ENCODE data around the gene RC3H1.
"Not testable (repeated sequence)": the region's sequence is repeated elsewhere in the genome, so short reads cannot be mapped to it uniquely, and the experiment has no call there.

RC3H1 gene, protein sequence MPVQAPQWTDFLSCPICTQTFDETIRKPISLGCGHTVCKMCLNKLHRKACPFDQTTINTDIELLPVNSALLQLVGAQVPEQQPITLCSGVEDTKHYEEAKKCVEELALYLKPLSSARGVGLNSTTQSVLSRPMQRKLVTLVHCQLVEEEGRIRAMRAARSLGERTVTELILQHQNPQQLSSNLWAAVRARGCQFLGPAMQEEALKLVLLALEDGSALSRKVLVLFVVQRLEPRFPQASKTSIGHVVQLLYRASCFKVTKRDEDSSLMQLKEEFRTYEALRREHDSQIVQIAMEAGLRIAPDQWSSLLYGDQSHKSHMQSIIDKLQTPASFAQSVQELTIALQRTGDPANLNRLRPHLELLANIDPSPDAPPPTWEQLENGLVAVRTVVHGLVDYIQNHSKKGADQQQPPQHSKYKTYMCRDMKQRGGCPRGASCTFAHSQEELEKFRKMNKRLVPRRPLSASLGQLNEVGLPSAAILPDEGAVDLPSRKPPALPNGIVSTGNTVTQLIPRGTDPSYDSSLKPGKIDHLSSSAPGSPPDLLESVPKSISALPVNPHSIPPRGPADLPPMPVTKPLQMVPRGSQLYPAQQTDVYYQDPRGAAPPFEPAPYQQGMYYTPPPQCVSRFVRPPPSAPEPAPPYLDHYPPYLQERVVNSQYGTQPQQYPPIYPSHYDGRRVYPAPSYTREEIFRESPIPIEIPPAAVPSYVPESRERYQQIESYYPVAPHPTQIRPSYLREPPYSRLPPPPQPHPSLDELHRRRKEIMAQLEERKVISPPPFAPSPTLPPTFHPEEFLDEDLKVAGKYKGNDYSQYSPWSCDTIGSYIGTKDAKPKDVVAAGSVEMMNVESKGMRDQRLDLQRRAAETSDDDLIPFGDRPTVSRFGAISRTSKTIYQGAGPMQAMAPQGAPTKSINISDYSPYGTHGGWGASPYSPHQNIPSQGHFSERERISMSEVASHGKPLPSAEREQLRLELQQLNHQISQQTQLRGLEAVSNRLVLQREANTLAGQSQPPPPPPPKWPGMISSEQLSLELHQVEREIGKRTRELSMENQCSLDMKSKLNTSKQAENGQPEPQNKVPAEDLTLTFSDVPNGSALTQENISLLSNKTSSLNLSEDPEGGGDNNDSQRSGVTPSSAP

DNA sequence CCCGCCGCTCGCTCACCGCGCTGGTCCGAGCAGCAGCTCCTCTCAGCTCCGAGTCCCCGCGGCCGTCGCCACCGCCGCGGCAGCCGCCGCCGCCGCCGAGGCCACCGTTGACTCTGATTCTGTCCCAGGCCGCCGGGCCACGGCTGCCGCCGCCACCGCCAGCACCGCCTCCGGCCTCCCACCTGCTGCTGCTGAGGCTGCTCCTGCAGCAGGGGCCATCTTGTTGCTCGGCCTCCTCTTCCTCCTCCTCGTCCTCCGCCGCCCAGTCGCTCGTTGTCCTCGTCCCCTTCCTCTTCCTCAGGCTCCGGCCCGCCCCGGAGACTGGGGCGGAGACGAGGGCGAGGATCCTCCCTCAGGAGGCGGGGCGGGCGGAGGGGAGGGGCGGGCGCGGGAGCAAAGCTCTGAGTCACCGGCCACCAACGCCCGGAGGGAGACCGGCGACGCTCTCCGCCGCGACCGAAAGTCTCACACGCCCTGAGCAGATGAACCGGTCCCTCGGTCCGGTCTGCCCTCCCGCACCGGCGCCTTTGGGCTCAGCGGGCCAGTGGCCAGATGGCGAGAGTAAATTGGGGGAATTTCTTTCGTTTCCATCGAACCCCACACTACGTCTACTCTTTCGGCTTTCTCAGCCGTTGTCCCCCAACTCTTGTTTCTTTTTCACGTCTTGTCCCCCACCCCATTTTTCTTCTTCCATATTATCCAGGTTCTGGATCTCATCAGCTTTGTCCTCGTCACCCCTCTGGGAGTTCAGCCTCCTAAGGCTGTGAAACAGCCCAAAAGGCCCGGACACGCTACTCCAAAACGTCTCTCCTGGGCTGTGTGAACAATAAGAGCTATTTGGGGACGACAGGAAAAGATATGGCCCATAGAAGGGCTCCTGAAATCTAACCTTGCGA is at the start of gene RC3H1:
Gene RC3H1 (minus strand): TSS at position 278 of the 896 bp plus-strand sequence. CDS start 29,372 bp downstream, outside the sequence.
- DNase-seq (ENCODE audit: low read depth in 2 of 2): peak; percentile 83 to 86

GRCh38 chr1:174070614-174071013 is 48.5 kb upstream of the RC3H1 start:
- DNase-seq (ENCODE audit: low read depth in 2 of 2): no peak

DNA sequence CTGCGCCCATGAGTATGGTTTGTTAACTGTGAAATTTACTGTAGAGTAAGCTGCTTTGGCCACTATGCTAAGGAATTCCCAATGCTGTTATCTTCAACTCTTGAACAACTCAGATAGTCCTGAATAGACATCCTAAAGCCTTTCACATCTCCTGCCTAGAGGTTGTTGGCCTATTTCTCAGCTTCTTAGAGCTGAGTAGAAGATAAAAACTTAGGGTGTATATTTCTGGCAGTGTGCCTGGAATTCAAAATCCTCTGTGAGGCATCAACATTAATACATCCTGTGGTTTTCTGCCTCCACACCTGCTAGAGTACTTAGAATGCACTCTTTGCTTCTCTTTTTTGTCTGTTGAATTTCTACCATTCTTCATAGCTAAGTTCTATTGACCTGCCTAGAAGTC is 45.8 kb upstream of the RC3H1 start:
- DNase-seq (ENCODE audit: low read depth in 2 of 2): no peak

GRCh38 chr1:174060090-174060489 is 37.9 kb upstream of the RC3H1 start:
- no peak for DNase-seq (ENCODE audit: low read depth in 2 of 2)

- no peak for DNase-seq (ENCODE audit: low read depth in 2 of 2)
These were observed 36.5 kb upstream of the RC3H1 start for GRCh38 chr1:174058624-174059023.

DNA sequence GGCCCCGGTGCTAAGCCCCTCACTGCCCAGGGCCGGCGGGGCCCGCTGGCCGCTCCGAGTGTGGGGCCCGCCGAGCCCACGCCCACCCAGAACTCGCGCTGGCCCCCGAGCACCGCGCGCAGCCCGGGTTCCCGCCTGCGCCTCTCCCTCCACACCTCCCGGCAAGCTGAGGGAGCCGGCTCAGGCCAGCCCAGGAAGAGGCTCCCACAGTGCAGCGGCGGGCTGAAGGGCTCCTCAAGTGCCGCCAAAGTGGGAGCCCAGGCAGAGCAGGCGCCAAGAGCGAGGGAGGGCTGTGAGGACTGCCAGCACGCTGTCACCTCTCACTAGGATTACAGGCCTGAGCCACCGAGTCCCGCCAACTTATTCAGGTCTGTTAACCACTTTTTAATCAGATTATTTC is 34.5 kb upstream of the RC3H1 start:
- not testable (repeated sequence) for DNase-seq (ENCODE audit: low read depth in 2 of 2)

DNA sequence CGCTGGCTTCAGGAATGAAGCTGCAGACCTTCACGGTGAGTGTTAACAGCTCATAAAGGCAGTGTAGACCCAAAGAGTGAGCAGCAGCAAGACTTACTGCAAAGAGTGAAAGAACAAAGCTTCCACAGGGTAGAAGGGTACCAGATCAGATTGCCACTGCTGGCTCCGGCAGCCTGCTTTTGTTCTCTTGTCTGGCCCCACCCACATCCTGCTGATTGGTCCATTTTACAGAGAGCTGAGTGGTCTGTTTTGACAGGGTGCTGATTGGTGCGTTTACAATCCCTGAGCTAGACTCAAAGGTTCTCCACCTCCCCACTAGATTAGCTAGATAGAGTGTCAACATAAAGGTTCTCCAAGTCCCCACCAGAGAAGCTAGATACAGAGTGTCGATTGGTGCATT is 33.6 kb upstream of the RC3H1 start:
- not testable (repeated sequence) for DNase-seq (ENCODE audit: low read depth in 2 of 2)

DNA sequence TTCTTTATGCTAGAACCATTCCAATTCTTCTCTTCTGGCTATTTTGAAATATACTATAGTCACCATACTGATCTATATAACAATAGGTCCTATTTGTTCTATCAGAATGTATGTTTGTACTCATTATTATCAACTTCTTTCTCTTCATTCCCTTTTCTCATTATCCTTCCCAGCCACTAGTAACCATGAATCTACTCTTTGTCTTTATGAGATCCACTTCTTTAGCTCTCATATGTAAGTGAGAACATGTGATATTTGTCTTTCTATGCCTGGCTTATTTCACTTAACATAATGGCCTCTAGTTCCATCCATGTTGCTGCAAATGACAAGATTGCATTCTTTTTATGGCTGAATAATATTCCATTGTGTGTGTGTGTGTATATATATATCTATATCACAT is 31.7 kb upstream of the RC3H1 start:
- no peak for DNase-seq (ENCODE audit: low read depth in 2 of 2)

DNA sequence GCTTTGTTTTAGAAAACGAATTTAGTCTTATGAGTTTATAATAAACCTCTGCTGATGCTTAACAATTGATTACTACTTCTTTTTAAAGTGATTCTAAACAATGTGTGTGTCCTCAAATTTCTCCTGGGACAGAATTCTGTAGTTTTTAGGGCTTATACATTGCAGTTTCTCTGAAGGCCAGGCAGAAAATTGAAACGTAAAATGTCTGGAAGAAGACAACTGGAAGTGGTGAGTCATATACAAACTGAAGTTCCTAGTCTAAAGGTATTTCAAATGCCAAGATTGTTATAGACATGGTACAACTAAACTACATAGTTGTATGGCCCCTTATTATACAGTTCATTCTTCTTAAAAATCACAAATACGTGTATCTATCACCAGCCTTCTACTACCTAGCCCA is 30.5 kb upstream of the RC3H1 start:
- DNase-seq (ENCODE audit: low read depth in 2 of 2): no peak

GRCh38 chr1:174051956-174052355 is 29.8 kb upstream of the RC3H1 start:
- DNase-seq (ENCODE audit: low read depth in 2 of 2): no peak

- DNase-seq (ENCODE audit: low read depth in 2 of 2): no peak
These were observed 27.4 kb upstream of the RC3H1 start for GRCh38 chr1:174049514-174049913.

DNA sequence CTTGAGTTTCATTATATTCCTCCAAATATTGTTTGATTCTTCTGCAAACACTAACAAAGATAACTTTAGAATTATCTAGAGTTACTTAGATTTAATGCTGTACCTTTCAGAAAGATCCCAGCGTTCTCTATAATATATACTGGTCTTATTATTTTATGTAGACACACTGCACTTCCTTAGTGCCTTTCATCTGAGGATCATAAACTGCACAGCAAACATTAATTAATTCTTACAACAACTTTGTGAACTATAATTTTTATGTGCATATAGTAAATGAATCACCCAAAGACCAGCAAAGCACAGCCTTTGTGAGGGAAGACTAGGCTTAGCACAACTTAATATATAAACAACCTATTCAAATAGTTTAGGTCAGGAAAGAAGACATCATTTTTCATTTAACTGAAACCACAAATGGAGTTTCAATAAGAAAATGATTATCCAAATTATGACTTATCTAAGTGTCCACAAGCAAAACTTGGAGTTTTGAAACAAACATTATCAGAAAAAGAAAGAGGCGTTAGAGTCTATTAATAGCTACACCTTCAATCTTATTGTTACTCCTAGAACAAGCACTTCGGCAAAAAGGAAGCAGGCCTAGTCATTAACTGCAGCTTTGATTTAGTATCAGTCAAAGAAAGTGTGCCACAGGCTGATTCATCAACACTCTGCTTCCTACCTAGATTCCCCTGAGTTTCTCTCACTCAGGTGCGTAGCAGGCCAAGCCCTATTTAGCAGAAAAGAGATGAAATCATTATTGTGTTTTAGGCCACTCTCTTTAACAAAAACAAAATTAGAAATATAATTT is 22.5 kb upstream of the RC3H1 start:
- DNase-seq (ENCODE audit: low read depth in 2 of 2): no peak

GRCh38 chr1:174042509-174042908 is 20.4 kb upstream of the RC3H1 start:
- not testable (repeated sequence) for DNase-seq (ENCODE audit: low read depth in 2 of 2)

GRCh38 chr1:174041369-174041768 is 19.2 kb upstream of the RC3H1 start:
- no peak for DNase-seq (ENCODE audit: low read depth in 2 of 2)

DNA sequence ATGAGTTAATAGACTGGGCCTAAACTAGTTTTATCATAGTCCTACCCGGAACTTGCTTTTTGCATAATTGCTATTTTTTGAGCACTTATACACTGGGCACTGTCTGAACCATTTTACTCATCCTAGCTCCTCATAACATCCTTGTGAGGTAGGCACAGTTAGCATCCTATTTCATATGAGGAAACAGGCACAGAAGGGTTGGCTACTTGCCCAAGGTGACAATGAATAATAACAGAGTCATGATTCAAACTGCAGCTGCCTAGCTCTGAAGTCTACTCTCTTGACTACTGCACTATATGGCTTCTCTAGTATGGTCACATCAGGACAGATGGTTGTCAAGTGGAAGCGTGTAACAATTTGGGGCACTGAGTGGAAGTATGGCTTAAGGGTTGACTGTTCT is 18.2 kb upstream of the RC3H1 start:
- DNase-seq (ENCODE audit: low read depth in 2 of 2): no peak

GRCh38 chr1:174039027-174039426 is 16.9 kb upstream of the RC3H1 start:
- no peak for DNase-seq (ENCODE audit: low read depth in 2 of 2)

DNA sequence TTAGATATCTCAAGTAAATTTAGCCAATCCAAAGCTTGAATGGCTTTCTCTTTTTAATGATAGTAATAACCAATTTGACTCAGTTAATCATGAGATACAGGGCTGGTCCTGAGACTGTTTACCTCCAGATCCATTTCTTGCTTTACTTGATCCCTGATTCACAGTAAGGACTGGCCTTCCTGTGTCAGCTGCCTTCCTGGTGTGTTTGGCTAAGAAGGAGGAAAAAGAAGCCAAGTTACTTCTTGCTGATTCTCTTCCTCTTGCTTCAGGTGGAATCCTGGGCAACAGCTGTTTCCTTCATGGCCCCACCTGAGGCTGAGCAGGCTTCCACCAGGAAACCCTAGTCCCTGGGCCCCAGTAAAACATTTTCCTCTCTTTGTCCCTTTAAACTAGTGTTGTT is 14.6 kb upstream of the RC3H1 start:
- no peak for DNase-seq (ENCODE audit: low read depth in 2 of 2)

DNA sequence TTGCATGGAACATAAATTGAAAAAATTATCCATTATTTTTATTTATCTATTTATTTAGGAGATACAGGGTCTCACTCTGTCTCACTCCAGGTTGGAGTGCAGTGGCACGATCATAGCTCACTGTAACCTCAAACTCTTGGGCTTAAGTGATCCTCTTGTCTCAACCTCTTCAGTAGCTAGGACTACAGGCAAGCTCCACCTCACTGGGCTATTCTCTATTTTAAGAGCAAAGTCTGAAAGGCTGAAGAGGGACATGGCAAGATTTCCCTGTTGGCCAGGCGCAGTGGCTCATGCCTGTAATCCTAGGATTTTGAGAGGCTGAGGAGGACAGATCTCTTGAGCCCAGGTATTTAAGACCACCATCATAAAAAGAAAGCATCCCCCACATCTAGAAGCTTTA is 14.0 kb upstream of the RC3H1 start:
- no peak for DNase-seq (ENCODE audit: low read depth in 2 of 2)

GRCh38 chr1:174032671-174033222 is 10.6 kb upstream of the RC3H1 start:
- no peak for DNase-seq (ENCODE audit: low read depth in 2 of 2)

DNA sequence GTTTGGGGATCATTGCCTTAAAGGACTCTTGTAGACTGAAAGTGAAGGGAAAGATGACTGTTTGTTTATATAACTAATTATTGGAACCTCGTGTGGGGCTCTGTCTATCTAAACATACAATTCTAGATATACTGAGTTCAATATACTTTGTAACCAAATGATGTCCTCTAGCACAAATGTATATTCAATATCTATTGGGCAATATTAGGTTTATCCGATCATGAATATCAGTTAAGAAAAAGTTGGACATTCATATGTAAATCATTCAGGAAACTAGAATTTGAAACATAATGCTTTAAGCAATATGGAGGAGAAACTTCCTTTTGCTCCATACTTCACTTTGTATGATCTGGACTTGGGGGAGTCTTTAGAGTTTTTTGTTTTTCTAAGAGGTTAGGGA is 8.9 kb upstream of the RC3H1 start:
- no peak for DNase-seq (ENCODE audit: low read depth in 2 of 2)

All from stimulated activated CD4-positive, alpha-beta T cell treated with anti-CD3 and anti-CD28 coated beads, Interleukin-1b, Interleukin-23, amount 100 ng/mL, for 4 hours (primary cell).